A549 (cell line): ENCODE data around the gene MAST3. TPM values are rescaled to one million over a fixed set of nuclear protein-coding genes. Genes with fewer than 3 reads are reported as not detected.
A peak's percentile ranks its signal among the peaks of the same experiment; 100 is the strongest.

Experiments
- ATAC-seq, 2 experiments: fragments of 200-7000 bp in 1 of 2; fragments of >200 bp in 1 of 2; cut with Nextera tagmentation in 1 of 2; cut with Tn5 transposase in 1 of 2; 3 replicates each; pipeline versions ENCODE4 v1.8.0 to v1.9.1; 2018 to 2020; ENCODE audit warnings: mild to moderate bottlenecking in 1 of 2, moderate library complexity in 1 of 2
- CTCF ChIA-PET: fragments of 300-600 bp; sonication (Branson Sonifier 250); formaldehyde crosslinking; extraction: SDS; loops from one replicate; lab custom pipeline; 2021; ENCODE audit warnings: antibody characterized with exemption, inconsistent platforms; lab: Yijun Ruan, JAX
- POLR2A ChIA-PET: fragments of 350-600 bp; formaldehyde crosslinking; extraction: SDS; loops from one replicate; lab custom pipeline; 2021; ENCODE audit warnings: antibody characterized with exemption, inconsistent platforms; lab: Yijun Ruan, JAX
- DNase-seq, 2 experiments: peaks; one replicate each; pipeline versions ENCODE4 v3.0.0 to v3.0.0-alpha.2; 2011 to 2016; ENCODE audit warnings: low read depth in 1 of 2, low spot score in 1 of 2
- FAIRE-seq: peaks from 2 replicates; lab custom pipeline; 2011; peaks lifted over from hg19 to GRCh38; lab: Jason Lieb, UNC
- H3K27ac ChIP-seq, 2 experiments: fragments of >200 bp; sonication (Bioruptor Twin); formaldehyde crosslinking; 3 replicates each; pipeline ENCODE4 v1.5.1; 2016 to 2017
- H3K4me1 ChIP-seq: fragments of >200 bp; sonication (Bioruptor Twin); formaldehyde crosslinking; 3 replicates; pipeline ENCODE4 v1.6.1; 2016
- H3K4me2 ChIP-seq: fragments of >200 bp; sonication (Bioruptor Twin); formaldehyde crosslinking; 3 replicates; pipeline ENCODE4 v1.6.1; 2016
- H3K4me3 ChIP-seq: fragments of >200 bp; sonication (Bioruptor Twin); formaldehyde crosslinking; 3 replicates; pipeline ENCODE4 v1.5.1; 2016
- H3K9me3 ChIP-seq: fragments of >200 bp; sonication (Bioruptor Twin); formaldehyde crosslinking; 3 replicates; pipeline ENCODE4 v1.6.1; 2016
- CBX2 ChIP-seq: fragments of 200-600 bp; sonication (generic); IDR thresholded peaks from 2 replicates; pipeline ENCODE4 v1.6.1; 2016; ENCODE audit warnings: low read depth, mild to moderate bottlenecking, borderline replicate concordance
- E2F6 ChIP-seq: IDR thresholded peaks from 2 replicates; pipeline ENCODE4 v1.6.1; 2012; ENCODE audit warnings: low read depth, borderline replicate concordance
- ELK1 ChIP-seq: fragments of 150-350 bp; IDR thresholded peaks from 2 replicates; pipeline ENCODE4 v1.6.1; 2014; ENCODE audit warnings: low read depth, mild to moderate bottlenecking, low read length
- GATA3 ChIP-seq: IDR thresholded peaks from 2 replicates; pipeline ENCODE4 v1.6.1; 2012; ENCODE audit warnings: borderline replicate concordance
- MYC ChIP-seq: IDR thresholded peaks from 2 replicates; pipeline ENCODE4 v1.6.1; 2012; ENCODE audit warnings: mild to moderate bottlenecking, inconsistent platforms, low read length, improper control_type of control experiment, borderline replicate concordance
- NFE2L2 ChIP-seq: fragments of 150-350 bp; conservative IDR thresholded peaks from 2 replicates; pipeline ENCODE4 v1.6.1; 2014; ENCODE audit warnings: low read length
- NPAS2 ChIP-seq: fragments of 250-450 bp; sonication (Bioruptor Pico); IDR thresholded peaks from 2 replicates; pipeline ENCODE4 v1.8.0; 2022; ENCODE audit warnings: mild to moderate bottlenecking, moderate library complexity, borderline replicate concordance
- RAD21 ChIP-seq, 2 experiments: fragments of >200 bp in 1 of 2; sonication (Bioruptor Twin) in 1 of 2; formaldehyde crosslinking in 1 of 2; IDR thresholded peaks in 1 of 2; conservative IDR thresholded peaks in 1 of 2; 2 replicates in 1 of 2; 3 replicates in 1 of 2; pipeline ENCODE4 v1.6.1; 2012 to 2018; ENCODE audit warnings: inconsistent platforms in 1 of 2
- RARB ChIP-seq: fragments of 250-450 bp; sonication (Bioruptor Pico); IDR thresholded peaks from 2 replicates; pipeline ENCODE4 v1.8.0; 2021; ENCODE audit warnings: mild to moderate bottlenecking, moderate library complexity
- SMC3 ChIP-seq: fragments of >200 bp; sonication (Bioruptor Twin); formaldehyde crosslinking; IDR thresholded peaks from 3 replicates; pipeline ENCODE4 v1.6.1; 2018; ENCODE audit warnings: inconsistent platforms
- TFCP2L1 ChIP-seq: fragments of 250-450 bp; sonication (Bioruptor Pico); IDR thresholded peaks from 2 replicates; pipeline ENCODE4 v1.5.0; 2021; ENCODE audit warnings: mild to moderate bottlenecking
- ZC3H11A ChIP-seq: fragments of 450-650 bp; IDR thresholded peaks from 2 replicates; pipeline ENCODE4 v1.6.1; 2014; ENCODE audit warnings: antibody characterized with exemption, mild to moderate bottlenecking
- ZSCAN20 ChIP-seq: fragments of 250-450 bp; sonication (Bioruptor Pico); IDR thresholded peaks from 2 replicates; pipeline ENCODE4 v1.8.0; 2022; ENCODE audit warnings: mild to moderate bottlenecking, moderate library complexity
- WGBS: methylation state at CpG from one replicate; pipeline ENCODE4 v1.1.6; 2017; ENCODE audit errors: missing lambda C conversion rate; 5-methylcytosine and 5-hydroxymethylcytosine counted together
- polyA plus RNA-seq, 4 experiments: library from polyadenylated mRNA; depleted of rRNA in 3 of 4; stranded (reverse); fragments of >200 nt; fragmentation: RNase III in 1 of 4; extraction: RNeasy Plus Mini Kit Qiagen cat#74134 plus additional on column Dnase treatment in 1 of 4; gene quantifications; 2 replicates in 3 of 4; 3 replicates in 1 of 4; pipeline ENCODE4 v1.2.3, GENCODE V29; 2011 to 2017
- TF ChIP-seq, protein P1 (sequence below): fragments of >200 bp; sonication (Bioruptor Twin); formaldehyde crosslinking; IDR thresholded peaks from 3 replicates; pipeline ENCODE4 v1.5.1; 2016
- TF ChIP-seq, protein P2 (sequence below): fragments of 250-450 bp; sonication (Bioruptor Pico); IDR thresholded peaks from 2 replicates; pipeline ENCODE4 v1.5.0; 2020; ENCODE audit warnings: low read depth, mild to moderate bottlenecking, moderate library complexity
- TF ChIP-seq, protein P3 (sequence below): fragments of 250-450 bp; sonication (Bioruptor Pico); IDR thresholded peaks from 2 replicates; pipeline ENCODE4 v1.5.0; 2021; ENCODE audit warnings: mild to moderate bottlenecking, moderate library complexity, borderline replicate concordance
- TF ChIP-seq, protein P4 (sequence below): fragments of 200-600 bp; sonication (generic); IDR thresholded peaks from 2 replicates; pipeline ENCODE4 v1.6.1; 2016; ENCODE audit warnings: antibody characterized with exemption, mild to moderate bottlenecking, moderate library complexity

Gene MAST3
- polyA plus RNA-seq, 2 of the 4 experiments (the other 2 are of a cell fraction), result 1.3 to 2.5 TPM

GRCh38 chr19:18112989-18113478 is 15.5 kb downstream of the MAST3 start:
- Histone ChIP-seq H3K27ac (no peak overlapping the region), H3K9me3 (no peaks in the 10 kb centered on the region), H3K4me3 (no peak overlapping the region), H3K4me1 (peaks cover 19% of the 10 kb centered on the region), H3K4me2 (no peak overlapping the region)
- 37% methylated on average over 9 of the region's 9 CpGs for WGBS
- POLR2A ChIA-PET, result interaction anchor here (0.5 to 1.0 kb wide), 3 partner anchors 39 to 64 kb away, joined by 3 to 6 read pairs (median 5); no protein-coding TSS in a partner anchor
- TF ChIP-seq, protein P1, sequence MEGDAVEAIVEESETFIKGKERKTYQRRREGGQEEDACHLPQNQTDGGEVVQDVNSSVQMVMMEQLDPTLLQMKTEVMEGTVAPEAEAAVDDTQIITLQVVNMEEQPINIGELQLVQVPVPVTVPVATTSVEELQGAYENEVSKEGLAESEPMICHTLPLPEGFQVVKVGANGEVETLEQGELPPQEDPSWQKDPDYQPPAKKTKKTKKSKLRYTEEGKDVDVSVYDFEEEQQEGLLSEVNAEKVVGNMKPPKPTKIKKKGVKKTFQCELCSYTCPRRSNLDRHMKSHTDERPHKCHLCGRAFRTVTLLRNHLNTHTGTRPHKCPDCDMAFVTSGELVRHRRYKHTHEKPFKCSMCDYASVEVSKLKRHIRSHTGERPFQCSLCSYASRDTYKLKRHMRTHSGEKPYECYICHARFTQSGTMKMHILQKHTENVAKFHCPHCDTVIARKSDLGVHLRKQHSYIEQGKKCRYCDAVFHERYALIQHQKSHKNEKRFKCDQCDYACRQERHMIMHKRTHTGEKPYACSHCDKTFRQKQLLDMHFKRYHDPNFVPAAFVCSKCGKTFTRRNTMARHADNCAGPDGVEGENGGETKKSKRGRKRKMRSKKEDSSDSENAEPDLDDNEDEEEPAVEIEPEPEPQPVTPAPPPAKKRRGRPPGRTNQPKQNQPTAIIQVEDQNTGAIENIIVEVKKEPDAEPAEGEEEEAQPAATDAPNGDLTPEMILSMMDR, result peak; percentile 71
- TF ChIP-seq E2F6 (no peak), RAD21 (conservative IDR thresholded peaks at IDR 0.05 in 1 of 2, IDR thresholded peaks at IDR 0.05 in 1 of 2) (peak; percentile 78 to 87), SMC3 (peak; percentile 70)
- DNase-seq (peak; percentile 71 to 80), ATAC-seq (peak; percentile 74 to 86), FAIRE-seq (no peak)
- CTCF ChIA-PET, result interaction anchor here (0.6 to 5.4 kb wide), 37 partner anchors 9 to 215 kb away, joined by 3 to 32 read pairs (median 4); partner anchors contain the start of gene PIK3R2

DNA sequence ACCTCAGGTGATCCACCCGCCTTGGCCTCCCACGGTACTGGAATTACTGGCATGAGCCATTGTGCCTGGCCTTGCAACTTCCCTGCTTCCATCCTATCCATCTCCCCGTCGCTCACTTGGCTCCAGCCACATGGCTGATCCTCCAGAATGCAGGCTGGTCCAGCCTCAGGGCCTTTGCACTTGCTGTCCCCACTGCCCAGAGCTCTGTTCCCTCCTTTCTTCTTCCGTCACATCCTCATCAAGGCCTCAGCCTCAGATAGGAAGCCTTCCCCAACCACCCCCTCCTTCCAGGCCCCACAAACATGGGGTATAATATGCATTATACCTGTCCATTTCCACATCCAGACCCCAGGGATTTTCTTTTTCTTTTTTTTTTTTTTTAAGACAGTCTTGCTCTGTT is 16.2 kb downstream of the MAST3 start:
- FAIRE-seq, result no peak
- DNase-seq, result no peak
- Histone ChIP-seq H3K9me3 (no peaks in the 10 kb centered on the region), H3K27ac (no peak overlapping the region), H3K4me1 (peaks cover 16% of the 10 kb centered on the region), H3K4me2 (no peak overlapping the region), H3K4me3 (no peak overlapping the region)
- ChIA-PET POLR2A (interaction anchor here (1.0 kb wide), 1 partner anchor 39 kb away, joined by 6 read pairs; no protein-coding TSS in a partner anchor), CTCF (interaction anchor here (0.6 to 2.1 kb wide), 19 partner anchors 9 to 215 kb away, joined by 3 to 12 read pairs (median 5); partner anchors contain the start of gene PIK3R2)
- no peak for ATAC-seq
- TF ChIP-seq, protein P2, sequence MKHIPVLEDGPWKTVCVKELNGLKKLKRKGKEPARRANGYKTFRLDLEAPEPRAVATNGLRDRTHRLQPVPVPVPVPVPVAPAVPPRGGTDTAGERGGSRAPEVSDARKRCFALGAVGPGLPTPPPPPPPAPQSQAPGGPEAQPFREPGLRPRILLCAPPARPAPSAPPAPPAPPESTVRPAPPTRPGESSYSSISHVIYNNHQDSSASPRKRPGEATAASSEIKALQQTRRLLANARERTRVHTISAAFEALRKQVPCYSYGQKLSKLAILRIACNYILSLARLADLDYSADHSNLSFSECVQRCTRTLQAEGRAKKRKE (CRISPR knock-in tag), result no peak
- TF ChIP-seq SMC3 (no peak), GATA3 (no peak), ELK1 (no peak), MYC (no peak), NPAS2 (CRISPR knock-in tag) (no peak), TFCP2L1 (CRISPR knock-in tag) (no peak), RARB (no peak), CBX2 (no peak), NFE2L2 (no peak), ZSCAN20 (CRISPR knock-in tag) (no peak), ZC3H11A (no peak), E2F6 (no peak)
- TF ChIP-seq, protein P3, sequence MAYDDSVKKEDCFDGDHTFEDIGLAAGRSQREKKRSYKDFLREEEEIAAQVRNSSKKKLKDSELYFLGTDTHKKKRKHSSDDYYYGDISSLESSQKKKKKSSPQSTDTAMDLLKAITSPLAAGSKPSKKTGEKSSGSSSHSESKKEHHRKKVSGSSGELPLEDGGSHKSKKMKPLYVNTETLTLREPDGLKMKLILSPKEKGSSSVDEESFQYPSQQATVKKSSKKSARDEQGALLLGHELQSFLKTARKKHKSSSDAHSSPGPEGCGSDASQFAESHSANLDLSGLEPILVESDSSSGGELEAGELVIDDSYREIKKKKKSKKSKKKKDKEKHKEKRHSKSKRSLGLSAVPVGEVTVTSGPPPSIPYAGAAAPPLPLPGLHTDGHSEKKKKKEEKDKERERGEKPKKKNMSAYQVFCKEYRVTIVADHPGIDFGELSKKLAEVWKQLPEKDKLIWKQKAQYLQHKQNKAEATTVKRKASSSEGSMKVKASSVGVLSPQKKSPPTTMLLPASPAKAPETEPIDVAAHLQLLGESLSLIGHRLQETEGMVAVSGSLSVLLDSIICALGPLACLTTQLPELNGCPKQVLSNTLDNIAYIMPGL (CRISPR knock-in tag), result no peak
- TF ChIP-seq, protein P4, sequence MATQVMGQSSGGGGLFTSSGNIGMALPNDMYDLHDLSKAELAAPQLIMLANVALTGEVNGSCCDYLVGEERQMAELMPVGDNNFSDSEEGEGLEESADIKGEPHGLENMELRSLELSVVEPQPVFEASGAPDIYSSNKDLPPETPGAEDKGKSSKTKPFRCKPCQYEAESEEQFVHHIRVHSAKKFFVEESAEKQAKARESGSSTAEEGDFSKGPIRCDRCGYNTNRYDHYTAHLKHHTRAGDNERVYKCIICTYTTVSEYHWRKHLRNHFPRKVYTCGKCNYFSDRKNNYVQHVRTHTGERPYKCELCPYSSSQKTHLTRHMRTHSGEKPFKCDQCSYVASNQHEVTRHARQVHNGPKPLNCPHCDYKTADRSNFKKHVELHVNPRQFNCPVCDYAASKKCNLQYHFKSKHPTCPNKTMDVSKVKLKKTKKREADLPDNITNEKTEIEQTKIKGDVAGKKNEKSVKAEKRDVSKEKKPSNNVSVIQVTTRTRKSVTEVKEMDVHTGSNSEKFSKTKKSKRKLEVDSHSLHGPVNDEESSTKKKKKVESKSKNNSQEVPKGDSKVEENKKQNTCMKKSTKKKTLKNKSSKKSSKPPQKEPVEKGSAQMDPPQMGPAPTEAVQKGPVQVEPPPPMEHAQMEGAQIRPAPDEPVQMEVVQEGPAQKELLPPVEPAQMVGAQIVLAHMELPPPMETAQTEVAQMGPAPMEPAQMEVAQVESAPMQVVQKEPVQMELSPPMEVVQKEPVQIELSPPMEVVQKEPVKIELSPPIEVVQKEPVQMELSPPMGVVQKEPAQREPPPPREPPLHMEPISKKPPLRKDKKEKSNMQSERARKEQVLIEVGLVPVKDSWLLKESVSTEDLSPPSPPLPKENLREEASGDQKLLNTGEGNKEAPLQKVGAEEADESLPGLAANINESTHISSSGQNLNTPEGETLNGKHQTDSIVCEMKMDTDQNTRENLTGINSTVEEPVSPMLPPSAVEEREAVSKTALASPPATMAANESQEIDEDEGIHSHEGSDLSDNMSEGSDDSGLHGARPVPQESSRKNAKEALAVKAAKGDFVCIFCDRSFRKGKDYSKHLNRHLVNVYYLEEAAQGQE, result no peak
- 87% methylated on average over 5 of the region's 5 CpGs for WGBS
